ENCODE results near the gene PCDH9.

Gene PCDH9

GRCh38 chr13:66617786-66618185 lies 612.4 kb downstream of the PCDH9 start:
- DNase-seq (ENCODE audit: low read depth, low spot score) = no peak
- ChIA-PET CTCF (interaction anchor here (0.8 to 2.2 kb wide), 5 partner anchors 11 to 377 kb away, joined by 3 to 10 read pairs (median 5); no protein-coding TSS in a partner anchor), POLR2A (no interaction called here)
- TF ChIP-seq CTCF (IDR thresholded peaks at IDR 0.05; ENCODE audit: insufficient read depth, low read length, missing control alignments) = no peak
- H3K4me3 ChIP-seq (ENCODE audit: low read depth, low read length) = no peak overlapping the region

DNA sequence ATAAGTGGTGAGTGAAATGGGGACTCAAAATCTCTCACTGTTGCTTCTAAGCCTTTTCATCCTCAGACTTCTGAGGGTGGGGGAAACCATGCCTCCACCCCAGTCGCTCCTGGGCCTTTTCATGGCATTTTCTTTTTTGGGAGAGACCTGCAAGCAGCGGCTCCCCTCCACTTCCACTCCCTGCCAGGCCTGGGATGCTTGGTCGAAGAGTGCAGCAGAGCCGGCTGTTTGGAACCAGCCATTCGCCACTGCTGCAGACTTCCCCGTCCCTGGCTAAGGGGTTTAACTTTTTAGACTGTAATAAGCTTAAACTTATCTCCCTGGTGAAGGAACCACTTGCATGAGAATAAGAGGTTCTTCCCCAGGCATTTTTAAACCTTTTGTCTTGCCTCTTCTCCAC lies 617.2 kb downstream of the PCDH9 start:
- ChIA-PET POLR2A (no interaction called here), CTCF (no interaction called here)
- no peak for TF ChIP-seq CTCF (IDR thresholded peaks at IDR 0.05; ENCODE audit: insufficient read depth, low read length, missing control alignments)

GRCh38 chr13:66586489-66586888 lies 643.6 kb downstream of the PCDH9 start:
- no peak overlapping the region for H3K4me3 ChIP-seq (ENCODE audit: low read depth, low read length)
- ChIA-PET POLR2A (no interaction called here), CTCF (no interaction called here)
- no peak for DNase-seq (ENCODE audit: low read depth, low spot score)
- no peak for TF ChIP-seq CTCF (IDR thresholded peaks at IDR 0.05; ENCODE audit: insufficient read depth, low read length, missing control alignments)

More for the DNA sequence above, 617.2 kb downstream of the PCDH9 start:
- no peak for DNase-seq (ENCODE audit: low read depth, low spot score)
- no peak overlapping the region for H3K4me3 ChIP-seq (ENCODE audit: low read depth, low read length)

DNA sequence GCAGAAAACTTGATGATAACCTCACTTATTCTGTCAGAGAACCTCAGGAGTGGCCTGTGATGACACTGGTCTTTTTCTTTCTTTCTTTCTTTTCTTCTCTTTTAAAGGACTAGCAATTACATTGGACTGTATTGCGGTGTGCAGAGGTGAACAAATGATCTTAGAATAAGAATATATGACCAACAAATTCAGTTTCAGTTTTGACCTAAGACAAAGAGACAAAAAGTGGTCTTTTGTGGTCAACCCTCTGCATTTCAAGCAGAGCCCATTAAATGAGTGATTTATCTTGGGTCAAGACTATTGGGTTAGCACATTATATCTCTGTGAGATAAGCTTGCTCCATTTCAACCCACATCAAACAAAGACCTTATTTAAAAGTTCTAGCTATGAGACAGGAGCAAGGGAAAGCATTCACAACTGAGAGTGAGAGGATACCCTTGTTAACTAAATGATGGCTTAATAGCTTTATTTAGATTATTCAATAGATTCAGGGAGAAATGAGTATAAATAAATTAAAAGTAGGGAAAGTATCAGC lies 644.4 kb downstream of the PCDH9 start:
- H3K4me3 ChIP-seq (ENCODE audit: low read depth, low read length) = no peak overlapping the region
- TF ChIP-seq CTCF (IDR thresholded peaks at IDR 0.05; ENCODE audit: insufficient read depth, low read length, missing control alignments) = no peak
- no peak for DNase-seq (ENCODE audit: low read depth, low spot score)
- ChIA-PET CTCF (no interaction called here), POLR2A (no interaction called here)

- no peak overlapping the region for H3K4me3 ChIP-seq (ENCODE audit: low read depth, low read length)
- no peak for TF ChIP-seq CTCF (IDR thresholded peaks at IDR 0.05; ENCODE audit: insufficient read depth, low read length, missing control alignments)
- ChIA-PET CTCF (no interaction called here), POLR2A (no interaction called here)
- no peak for DNase-seq (ENCODE audit: low read depth, low spot score)
Observed at GRCh38 chr13:66581675-66582074, 648.5 kb downstream of the PCDH9 start.

DNA sequence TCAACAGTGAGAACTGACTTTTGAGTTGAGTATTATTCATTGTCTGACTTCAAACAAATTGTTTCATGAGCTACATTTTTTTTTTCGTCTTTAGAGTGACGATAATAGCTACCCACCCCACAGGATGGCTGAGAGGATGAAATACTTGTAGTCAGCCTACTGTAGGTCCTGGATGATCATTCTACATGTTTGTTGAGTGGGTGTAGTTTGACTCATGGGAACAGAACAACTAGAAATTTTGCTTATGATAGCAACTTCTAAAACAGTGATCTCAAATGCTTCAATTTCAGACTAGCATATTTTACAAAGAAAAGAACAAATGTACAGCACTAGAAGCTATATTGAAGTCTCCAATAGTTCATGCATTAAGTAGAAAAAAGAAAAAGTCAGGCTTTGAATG lies 651.8 kb downstream of the PCDH9 start:
- POLR2A ChIA-PET = no interaction called here
- CTCF ChIA-PET = no interaction called here
- no peak overlapping the region for H3K4me3 ChIP-seq (ENCODE audit: low read depth, low read length)
- DNase-seq (ENCODE audit: low read depth, low spot score) = no peak
- no peak for TF ChIP-seq CTCF (IDR thresholded peaks at IDR 0.05; ENCODE audit: insufficient read depth, low read length, missing control alignments)
